Measurements from ENCODE around the gene KCNAB2.

Gene KCNAB2

GRCh38 chr1:6045561-6045960 is at the start of gene KCNAB2:
TSS of gene KCNAB2 (plus strand) at chr1:6045888. CDS start at chr1:6051537, 5,649 bp downstream.
- H3K27ac Mint-ChIP-seq: no peak within 1 kb of the TSS
- no peak for ATAC-seq (ENCODE audit: low read depth)
- peaks cover 8% of the 10 kb centered on the region for H3K4me1 Mint-ChIP-seq
- no peaks in the 10 kb centered on the region for H3K9me3 Mint-ChIP-seq
- H3K4me3 Mint-ChIP-seq: no peak within 1 kb of the TSS
- no peak for DNase-seq (ENCODE audit: low spot score in 2 of 2)
- H3K27me3 Mint-ChIP-seq: no peaks in the 10 kb centered on the region
- peaks cover 30% of the 10 kb centered on the region for H3K36me3 Mint-ChIP-seq

GRCh38 chr1:5996641-5997270 is 48.9 kb upstream of the KCNAB2 start:
- Mint-ChIP-seq H3K4me3 (no peak overlapping the region), H3K9me3 (no peaks in the 10 kb centered on the region), H3K4me1 (peaks cover 38% of the 10 kb centered on the region), H3K27me3 (no peaks in the 10 kb centered on the region), H3K36me3 (peaks cover 4% of the 10 kb centered on the region), H3K27ac (no peak overlapping the region)
- DNase-seq (ENCODE audit: low spot score in 2 of 2): no peak
- ATAC-seq (ENCODE audit: low read depth): no peak

GRCh38 chr1:5997316-5997715 is 48.4 kb upstream of the KCNAB2 start:
- H3K27ac Mint-ChIP-seq: no peak overlapping the region
- no peaks in the 10 kb centered on the region for H3K27me3 Mint-ChIP-seq
- H3K4me3 Mint-ChIP-seq: no peak overlapping the region
- peaks cover 4% of the 10 kb centered on the region for H3K36me3 Mint-ChIP-seq
- no peak for ATAC-seq (ENCODE audit: low read depth)
- no peaks in the 10 kb centered on the region for H3K9me3 Mint-ChIP-seq
- no peak for DNase-seq (ENCODE audit: low spot score in 2 of 2)
- H3K4me1 Mint-ChIP-seq: peaks cover 38% of the 10 kb centered on the region

GRCh38 chr1:5998051-5998905 is 47.4 kb upstream of the KCNAB2 start:
- no peak overlapping the region for H3K27ac Mint-ChIP-seq
- H3K36me3 Mint-ChIP-seq: peaks cover 5% of the 10 kb centered on the region
- ATAC-seq (ENCODE audit: low read depth) (no peak), DNase-seq (ENCODE audit: low spot score in 2 of 2) (no peak)
- no peaks in the 10 kb centered on the region for H3K27me3 Mint-ChIP-seq
- H3K4me1 Mint-ChIP-seq: peaks cover 33% of the 10 kb centered on the region
- H3K4me3 Mint-ChIP-seq: no peak overlapping the region
- no peaks in the 10 kb centered on the region for H3K9me3 Mint-ChIP-seq

GRCh38 chr1:5998906-5999301 is 46.8 kb upstream of the KCNAB2 start:
- Mint-ChIP-seq H3K4me3 (no peak overlapping the region), H3K9me3 (no peaks in the 10 kb centered on the region), H3K4me1 (peaks cover 27% of the 10 kb centered on the region), H3K36me3 (peaks cover 7% of the 10 kb centered on the region), H3K27me3 (no peaks in the 10 kb centered on the region), H3K27ac (no peak overlapping the region)
- DNase-seq (ENCODE audit: low spot score in 2 of 2): no peak
- ATAC-seq (ENCODE audit: low read depth): no peak

GRCh38 chr1:5999711-6000443 is 45.8 kb upstream of the KCNAB2 start:
- H3K4me3 Mint-ChIP-seq: no peak overlapping the region
- no peaks in the 10 kb centered on the region for H3K27me3 Mint-ChIP-seq
- no peak for ATAC-seq (ENCODE audit: low read depth)
- no peak overlapping the region for H3K27ac Mint-ChIP-seq
- peaks cover 17% of the 10 kb centered on the region for H3K4me1 Mint-ChIP-seq
- no peak for DNase-seq (ENCODE audit: low spot score in 2 of 2)
- no peaks in the 10 kb centered on the region for H3K9me3 Mint-ChIP-seq
- peaks cover 7% of the 10 kb centered on the region for H3K36me3 Mint-ChIP-seq

GRCh38 chr1:6000444-6001288 is 45.0 kb upstream of the KCNAB2 start:
- DNase-seq (ENCODE audit: low spot score in 2 of 2) (no peak), ATAC-seq (ENCODE audit: low read depth) (no peak)
- no peaks in the 10 kb centered on the region for H3K9me3 Mint-ChIP-seq
- H3K27me3 Mint-ChIP-seq: no peaks in the 10 kb centered on the region
- peaks cover 7% of the 10 kb centered on the region for H3K36me3 Mint-ChIP-seq
- peaks cover 13% of the 10 kb centered on the region for H3K4me1 Mint-ChIP-seq
- no peak overlapping the region for H3K4me3 Mint-ChIP-seq
- no peak overlapping the region for H3K27ac Mint-ChIP-seq

- H3K9me3 Mint-ChIP-seq: no peaks in the 10 kb centered on the region
- H3K27me3 Mint-ChIP-seq: no peaks in the 10 kb centered on the region
- H3K27ac Mint-ChIP-seq: no peak overlapping the region
- ATAC-seq (ENCODE audit: low read depth) (no peak), DNase-seq (ENCODE audit: low spot score in 2 of 2) (no peak)
- H3K4me1 Mint-ChIP-seq: peaks cover 13% of the 10 kb centered on the region
- H3K4me3 Mint-ChIP-seq: no peak overlapping the region
- peaks cover 7% of the 10 kb centered on the region for H3K36me3 Mint-ChIP-seq
Observed at GRCh38 chr1:6001992-6002576, 43.6 kb upstream of the KCNAB2 start.

- ATAC-seq (ENCODE audit: low read depth): no peak
- Mint-ChIP-seq H3K4me3 (no peak overlapping the region), H3K4me1 (peaks cover 11% of the 10 kb centered on the region), H3K27ac (no peak overlapping the region), H3K27me3 (no peaks in the 10 kb centered on the region), H3K36me3 (peaks cover 7% of the 10 kb centered on the region), H3K9me3 (no peaks in the 10 kb centered on the region)
- no peak for DNase-seq (ENCODE audit: low spot score in 2 of 2)
Observed at GRCh38 chr1:6002714-6003501, 42.8 kb upstream of the KCNAB2 start.

- DNase-seq (ENCODE audit: low spot score in 2 of 2) (no peak), ATAC-seq (ENCODE audit: low read depth) (no peak)
- H3K4me1 Mint-ChIP-seq: peaks cover 9% of the 10 kb centered on the region
- H3K9me3 Mint-ChIP-seq: no peaks in the 10 kb centered on the region
- H3K36me3 Mint-ChIP-seq: peaks cover 5% of the 10 kb centered on the region
- no peak overlapping the region for H3K4me3 Mint-ChIP-seq
- no peaks in the 10 kb centered on the region for H3K27me3 Mint-ChIP-seq
- H3K27ac Mint-ChIP-seq: no peak overlapping the region
Observed at GRCh38 chr1:6003568-6004411, 41.9 kb upstream of the KCNAB2 start.

- Mint-ChIP-seq H3K27ac (no peak overlapping the region), H3K4me1 (peaks cover 9% of the 10 kb centered on the region), H3K4me3 (no peak overlapping the region), H3K27me3 (no peaks in the 10 kb centered on the region), H3K36me3 (peaks cover 5% of the 10 kb centered on the region), H3K9me3 (no peaks in the 10 kb centered on the region)
- ATAC-seq (ENCODE audit: low read depth) (no peak), DNase-seq (ENCODE audit: low spot score in 2 of 2) (no peak)
Observed at GRCh38 chr1:6004412-6005123, 41.1 kb upstream of the KCNAB2 start.
